ENCODE data around the gene KLK8. TPM values are rescaled to one million over a fixed set of nuclear protein-coding genes. Genes with fewer than 3 reads are reported as not detected.

Gene KLK8
- total RNA-seq, 1 experiment from 2014 or later: 2.7 TPM

- H2BK20ac ChIP-seq (ENCODE audit: low read depth, low read length, poor library complexity, severe bottlenecking): no peak overlapping the region
- no peaks in the 10 kb centered on the region for H3K9me3 ChIP-seq (ENCODE audit: control insufficient read depth, low read depth, low read length)
- H2AFZ ChIP-seq (ENCODE audit: low read length): no peak overlapping the region
- H3K4ac ChIP-seq (ENCODE audit: low read depth, low read length): no peak overlapping the region
- H3K56ac ChIP-seq (ENCODE audit: insufficient read length, low read depth, low read length): no peak overlapping the region
- no peak overlapping the region for H3T11ph ChIP-seq (ENCODE audit: low read length)
- no peak overlapping the region for H4K8ac ChIP-seq (replicated peaks; ENCODE audit: insufficient read length, low read depth, low read length)
- Mint-ChIP-seq H3K27me3 (ENCODE audit: low read depth) (peaks cover 6% of the 10 kb centered on the region), H3K9me3 (peaks cover 0 to 2% of the 10 kb centered on the region in 2 experiments; a peak in 2 of 5 replicates), H3K4me1 (peaks cover 10 to 18% of the 10 kb centered on the region in 2 experiments), H3K27ac (no peak overlapping the region), H3K4me3 (no peak overlapping the region), H3K36me3 (ENCODE audit: insufficient read depth in 1 of 3, low read depth in 3 of 3) (no peaks in the 10 kb centered on the region; a peak in 1 of 7 replicates)
- no peaks in the 10 kb centered on the region for H3K79me1 ChIP-seq (ENCODE audit: insufficient read depth, low read depth, low read length, poor library complexity, severe bottlenecking)
- H3K79me2 ChIP-seq (ENCODE audit: insufficient read depth, low read length): no peaks in the 10 kb centered on the region
- H3K14ac ChIP-seq (ENCODE audit: insufficient read depth, low read length): no peak overlapping the region
- no peak overlapping the region for H2AK5ac ChIP-seq (ENCODE audit: insufficient read length, low read length)
- H3K23me2 ChIP-seq (ENCODE audit: insufficient read length, low read depth, low read length, poor library complexity, severe bottlenecking): no peaks in the 10 kb centered on the region
- no peaks in the 10 kb centered on the region for H3K27me3 ChIP-seq (ENCODE audit: insufficient read depth, low read length)
- no peak overlapping the region for H3K4me2 ChIP-seq (ENCODE audit: insufficient read depth, insufficient read length, low read length)
- H2BK5ac ChIP-seq (ENCODE audit: insufficient read length, low read length): no peak overlapping the region
- no peak overlapping the region for H3K27ac ChIP-seq (ENCODE audit: insufficient read length, low read depth, low read length)
- H4K91ac ChIP-seq (ENCODE audit: insufficient read length, low read depth, low read length): no peak overlapping the region
- no peak for TF ChIP-seq CTCF (conservative IDR thresholded peaks at IDR 0.05)
- H3K18ac ChIP-seq (ENCODE audit: insufficient read length, low read depth, low read length): no peak overlapping the region
- H3K23ac ChIP-seq (ENCODE audit: insufficient read length, low read depth, low read length): no peak overlapping the region
- no peak overlapping the region for H2BK15ac ChIP-seq (ENCODE audit: low read depth, low read length)
- no peak overlapping the region for H4K5ac ChIP-seq (ENCODE audit: insufficient read length, low read depth, low read length)
- no peak overlapping the region for H2BK120ac ChIP-seq (ENCODE audit: low read depth, low read length, poor library complexity, severe bottlenecking)
- DNase-seq: no peak
- no CpG with 5 or more reads among the region's 6 CpGs for WGBS (ENCODE audit: extremely low coverage, insufficient read length, low lambda C conversion rate)
- H4K20me1 ChIP-seq (ENCODE audit: control insufficient read depth, insufficient read depth, insufficient read length): no peaks in the 10 kb centered on the region
- H2BK12ac ChIP-seq (ENCODE audit: insufficient read length, low read depth, low read length): no peak overlapping the region
- peaks cover 2% of the 10 kb centered on the region; the same call in 1 of the 2 replicates for H3K4me1 ChIP-seq (ENCODE audit: insufficient read depth, low read length)
- no peak overlapping the region for H3K9ac ChIP-seq (ENCODE audit: extremely low read depth, insufficient read length, low read length)
These were observed 38.7 kb upstream of the KLK8 start for GRCh38 chr19:51040151-51040550.
